ENCODE measurements around the gene MYOZ1.
"Not testable (repeated sequence)": the region's sequence is repeated elsewhere in the genome, so short reads cannot be mapped to it uniquely, and the experiment has no call there.

MYOZ1 gene

GRCh38 chr10:73641328-73642060 lies at the start of gene MYOZ1:
TSS of gene MYOZ1 (minus strand) at chr10:73641474. CDS start at chr10:73640017, 1,457 bp downstream.
- DNase-seq (ENCODE audit: low spot score) = peak; percentile 32

GRCh38 chr10:73690755-73691154 lies 49.5 kb upstream of the MYOZ1 start:
- DNase-seq (ENCODE audit: low spot score) = not testable (repeated sequence)

GRCh38 chr10:73689596-73689995 lies 48.3 kb upstream of the MYOZ1 start:
- not testable (repeated sequence) for DNase-seq (ENCODE audit: low spot score)

- not testable (repeated sequence) for DNase-seq (ENCODE audit: low spot score)
These were observed 46.4 kb upstream of the MYOZ1 start for GRCh38 chr10:73687641-73688040.

GRCh38 chr10:73674546-73674945 lies 33.3 kb upstream of the MYOZ1 start:
- DNase-seq (ENCODE audit: low spot score) = not testable (repeated sequence)

GRCh38 chr10:73668378-73668777 lies 27.1 kb upstream of the MYOZ1 start:
- DNase-seq (ENCODE audit: low spot score) = not testable (repeated sequence)

GRCh38 chr10:73666153-73666809 lies 25.0 kb upstream of the MYOZ1 start:
- DNase-seq (ENCODE audit: low spot score) = not testable (repeated sequence)

- DNase-seq (ENCODE audit: low spot score) = not testable (repeated sequence)
These were observed 24.3 kb upstream of the MYOZ1 start for GRCh38 chr10:73665581-73665980.

GRCh38 chr10:73664156-73665040 lies 23.1 kb upstream of the MYOZ1 start:
- DNase-seq (ENCODE audit: low spot score) = peak; percentile 25

- peak; percentile 2 for DNase-seq (ENCODE audit: low spot score)
These were observed 22.3 kb upstream of the MYOZ1 start for GRCh38 chr10:73663621-73664020.

GRCh38 chr10:73662705-73663104 lies 21.4 kb upstream of the MYOZ1 start:
- DNase-seq (ENCODE audit: low spot score) = not testable (repeated sequence)

- no peak for DNase-seq (ENCODE audit: low spot score)
These were observed 14.7 kb upstream of the MYOZ1 start, which contains the start of gene SYNPO2L for GRCh38 chr10:73655990-73656298. TSS of gene SYNPO2L (minus strand) at chr10:73656029. CDS start at chr10:73655922, 107 bp downstream.

GRCh38 chr10:73655257-73655989 lies 14.1 kb upstream of the MYOZ1 start:
- no peak for DNase-seq (ENCODE audit: low spot score)

GRCh38 chr10:73653701-73654100 lies 12.4 kb upstream of the MYOZ1 start:
- DNase-seq (ENCODE audit: low spot score) = peak; percentile 26

GRCh38 chr10:73653195-73653594 lies 11.9 kb upstream of the MYOZ1 start:
- DNase-seq (ENCODE audit: low spot score) = no peak

GRCh38 chr10:73650537-73651331 lies 9.5 kb upstream of the MYOZ1 start:
- DNase-seq (ENCODE audit: low spot score) = no peak

- DNase-seq (ENCODE audit: low spot score) = no peak
These were observed 8.7 kb upstream of the MYOZ1 start for GRCh38 chr10:73649876-73650536.

GRCh38 chr10:73648975-73649829 lies 7.9 kb upstream of the MYOZ1 start:
- peak; percentile 70 for DNase-seq (ENCODE audit: low spot score)

GRCh38 chr10:73647875-73648651 lies 6.8 kb upstream of the MYOZ1 start:
- no peak for DNase-seq (ENCODE audit: low spot score)
